ENCODE measurements around the gene CREB3L4. TPM values are rescaled to one million over a fixed set of nuclear protein-coding genes. Genes with fewer than 3 reads are reported as not detected.

Gene CREB3L4
- polyA plus RNA-seq, 2 of the 4 experiments (the other 2 are of a cell fraction): 10.1 to 14.3 TPM

GRCh38 chr1:153932156-153933131 is 35.3 kb upstream of the CREB3L4 start:
- no peak for TF ChIP-seq HDAC2 (IDR thresholded peaks at IDR 0.05)
- no peak for TF ChIP-seq MYC (IDR thresholded peaks at IDR 0.05; ENCODE audit: borderline replicate concordance, low read length)
- no peak for TF ChIP-seq ESRRA (IDR thresholded peaks at IDR 0.05; ENCODE audit: borderline replicate concordance, low read length)
- no peak for TF ChIP-seq EHMT2 (IDR thresholded peaks at IDR 0.05; ENCODE audit: low read depth)
- no peak for TF ChIP-seq HOXB5 (CRISPR knock-in tag; IDR thresholded peaks at IDR 0.05)
- no peak for TF ChIP-seq USF2 (IDR thresholded peaks at IDR 0.05)
- Histone ChIP-seq H3K9me3 (no peaks in the 10 kb centered on the region), H3K27ac (no peak overlapping the region), H3K4me2 (no peak overlapping the region), H3K4me1 (no peaks in the 10 kb centered on the region), H3K4me3 (no peak overlapping the region)
- CTCF ChIA-PET: interaction anchor here (0.6 to 6.1 kb wide), 4 partner anchors 13 to 136 kb away, joined by 3 to 39 read pairs (median 4); partner anchors contain the start of gene DENND4B
- WGBS (ENCODE audit: missing lambda C conversion rate): 95% methylated on average over 17 of the region's 18 CpGs
- POLR2A ChIA-PET: no interaction called here
- FAIRE-seq (no peak), ATAC-seq (no peak), DNase-seq (ENCODE audit: low read depth in 1 of 2, low spot score in 1 of 2) (no peak)

GRCh38 chr1:153933430-153933829 is 34.3 kb upstream of the CREB3L4 start:
- POLR2A ChIA-PET: no interaction called here
- CTCF ChIA-PET: interaction anchor here (1.1 to 1.6 kb wide), 5 partner anchors 14 to 137 kb away, joined by 3 to 6 read pairs (median 4); partner anchors contain the start of gene RAB13
- no peak overlapping the region for H3K4me3 ChIP-seq
- no peak overlapping the region for H3K4me2 ChIP-seq
- no peaks in the 10 kb centered on the region for H3K4me1 ChIP-seq
- no peak overlapping the region for H3K27ac ChIP-seq
- TF ChIP-seq MYC (IDR thresholded peaks at IDR 0.05; ENCODE audit: borderline replicate concordance, low read length) (no peak), RCOR1 (IDR thresholded peaks at IDR 0.05; ENCODE audit: low read depth, low read length) (no peak), JUNB (IDR thresholded peaks at IDR 0.05) (no peak), HOXB5 (CRISPR knock-in tag; IDR thresholded peaks at IDR 0.05) (no peak), RFX5 (IDR thresholded peaks at IDR 0.05) (no peak), NR3C1 (IDR thresholded peaks at IDR 0.05) (no peak), MAFK (IDR thresholded peaks at IDR 0.05; ENCODE audit: partially characterized antibody) (no peak), USF2 (IDR thresholded peaks at IDR 0.05) (no peak), POLR2A (IDR thresholded peaks at IDR 0.05; ENCODE audit: low read length) (no peak), ELK1 (IDR thresholded peaks at IDR 0.05; ENCODE audit: low read depth, low read length) (no peak), ZNF302 (CRISPR knock-in tag; IDR thresholded peaks at IDR 0.05) (no peak), RAD21 (conservative IDR thresholded peaks at IDR 0.05 in 1 of 2, IDR thresholded peaks at IDR 0.05 in 1 of 2) (no peak), HOXA7 (CRISPR knock-in tag; IDR thresholded peaks at IDR 0.05) (no peak), HMGXB4 (CRISPR knock-in tag; IDR thresholded peaks at IDR 0.05; ENCODE audit: borderline replicate concordance) (no peak), TP53 (CRISPR knock-in tag; IDR thresholded peaks at IDR 0.05) (no peak)
- DNase-seq (ENCODE audit: low read depth in 1 of 2, low spot score in 1 of 2) (no peak), ATAC-seq (no peak), FAIRE-seq (no peak)
- WGBS (ENCODE audit: missing lambda C conversion rate): 91% methylated on average over 10 of the region's 14 CpGs
- no peaks in the 10 kb centered on the region for H3K9me3 ChIP-seq
